ENCODE data around the gene DNAJC15.

The DNAJC15 gene

GRCh38 chr13:43146400-43146799, 123.0 kb downstream of the DNAJC15 start:
- H3K36me3 ChIP-seq (ENCODE audit: control insufficient read depth, low read depth, low read length), result no peaks in the 10 kb centered on the region
- peaks cover 10% of the 10 kb centered on the region for H3K4me1 ChIP-seq (ENCODE audit: control insufficient read depth, low read depth, low read length)
- H3K27ac ChIP-seq (ENCODE audit: low read length), result no peak overlapping the region
- H3K9me3 ChIP-seq (ENCODE audit: control insufficient read depth, low read depth, low read length), result no peaks in the 10 kb centered on the region
- no peaks in the 10 kb centered on the region for H3K27me3 ChIP-seq (ENCODE audit: control insufficient read depth, insufficient read depth, low read length)
- H3K4me3 ChIP-seq (ENCODE audit: low read length), result no peak overlapping the region
- H3K9ac ChIP-seq (ENCODE audit: low read length), result no peak overlapping the region

DNA sequence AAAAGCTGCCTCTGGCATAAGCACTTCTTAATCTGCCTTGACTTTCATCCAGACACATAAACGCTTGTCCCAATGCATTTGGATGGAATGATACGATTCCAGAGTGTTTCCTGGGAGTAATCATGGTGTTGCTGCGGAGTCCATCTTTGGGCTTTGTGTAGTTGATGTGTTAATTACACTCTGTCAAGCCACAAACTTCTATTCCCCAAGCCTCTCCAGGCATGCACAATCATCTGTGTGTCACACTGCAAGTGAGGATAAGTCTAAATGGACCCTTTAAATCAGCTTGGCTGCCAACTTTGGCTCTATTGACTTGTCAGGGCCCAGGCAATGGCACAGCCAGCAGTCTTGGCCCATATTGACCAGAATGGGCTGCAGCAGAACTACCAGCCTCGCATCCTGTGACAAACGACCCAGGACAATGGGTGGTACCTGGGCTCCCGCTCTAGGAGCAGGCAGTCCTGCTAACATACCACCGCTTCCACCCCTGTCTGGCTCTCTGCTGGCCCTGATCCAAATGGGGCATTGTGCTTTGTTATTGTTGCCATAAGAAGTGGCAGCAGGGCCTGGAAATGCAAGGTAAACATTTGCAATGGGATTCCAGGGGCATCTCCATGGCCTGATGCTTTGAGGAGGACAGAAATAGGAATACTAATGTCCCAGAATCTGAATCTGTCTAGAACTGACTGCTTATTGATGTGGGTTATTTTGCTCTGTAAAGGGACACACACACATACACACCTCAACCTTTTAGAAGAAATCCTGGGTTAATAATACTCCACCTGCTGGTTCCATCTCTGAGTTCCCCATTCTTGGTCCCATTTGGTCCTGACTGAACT, 127.2 kb downstream of the DNAJC15 start:
- no peaks in the 10 kb centered on the region for H3K36me3 ChIP-seq (ENCODE audit: control insufficient read depth, low read depth, low read length)
- no peaks in the 10 kb centered on the region for H3K4me1 ChIP-seq (ENCODE audit: control insufficient read depth, low read depth, low read length)
- no peak overlapping the region for H3K9ac ChIP-seq (ENCODE audit: low read length)
- H3K27ac ChIP-seq (ENCODE audit: low read length), result no peak overlapping the region
- H3K9me3 ChIP-seq (ENCODE audit: control insufficient read depth, low read depth, low read length), result no peaks in the 10 kb centered on the region
- H3K4me3 ChIP-seq (ENCODE audit: low read length), result no peak overlapping the region
- H3K27me3 ChIP-seq (ENCODE audit: control insufficient read depth, insufficient read depth, low read length), result no peaks in the 10 kb centered on the region

- H3K9me3 ChIP-seq (ENCODE audit: control insufficient read depth, low read depth, low read length), result no peaks in the 10 kb centered on the region
- no peak overlapping the region for H3K27ac ChIP-seq (ENCODE audit: low read length)
- H3K27me3 ChIP-seq (ENCODE audit: control insufficient read depth, insufficient read depth, low read length), result no peaks in the 10 kb centered on the region
- no peaks in the 10 kb centered on the region for H3K4me1 ChIP-seq (ENCODE audit: control insufficient read depth, low read depth, low read length)
- no peaks in the 10 kb centered on the region for H3K36me3 ChIP-seq (ENCODE audit: control insufficient read depth, low read depth, low read length)
- no peak overlapping the region for H3K9ac ChIP-seq (ENCODE audit: low read length)
- no peak overlapping the region for H3K4me3 ChIP-seq (ENCODE audit: low read length)
Measured at GRCh38 chr13:43153436-43154090, 130.2 kb downstream of the DNAJC15 start.

- H3K4me3 ChIP-seq (ENCODE audit: low read length), result no peak overlapping the region
- H3K9me3 ChIP-seq (ENCODE audit: control insufficient read depth, low read depth, low read length), result no peaks in the 10 kb centered on the region
- no peak overlapping the region for H3K9ac ChIP-seq (ENCODE audit: low read length)
- no peaks in the 10 kb centered on the region for H3K4me1 ChIP-seq (ENCODE audit: control insufficient read depth, low read depth, low read length)
- no peaks in the 10 kb centered on the region for H3K36me3 ChIP-seq (ENCODE audit: control insufficient read depth, low read depth, low read length)
- no peak overlapping the region for H3K27ac ChIP-seq (ENCODE audit: low read length)
- H3K27me3 ChIP-seq (ENCODE audit: control insufficient read depth, insufficient read depth, low read length), result no peaks in the 10 kb centered on the region
Measured at GRCh38 chr13:43154156-43154651, 130.8 kb downstream of the DNAJC15 start.

GRCh38 chr13:43154839-43155238, 131.5 kb downstream of the DNAJC15 start:
- no peak overlapping the region for H3K4me3 ChIP-seq (ENCODE audit: low read length)
- no peaks in the 10 kb centered on the region for H3K4me1 ChIP-seq (ENCODE audit: control insufficient read depth, low read depth, low read length)
- H3K27me3 ChIP-seq (ENCODE audit: control insufficient read depth, insufficient read depth, low read length), result no peaks in the 10 kb centered on the region
- H3K27ac ChIP-seq (ENCODE audit: low read length), result no peak overlapping the region
- H3K9me3 ChIP-seq (ENCODE audit: control insufficient read depth, low read depth, low read length), result no peaks in the 10 kb centered on the region
- no peak overlapping the region for H3K9ac ChIP-seq (ENCODE audit: low read length)
- no peaks in the 10 kb centered on the region for H3K36me3 ChIP-seq (ENCODE audit: control insufficient read depth, low read depth, low read length)

DNA sequence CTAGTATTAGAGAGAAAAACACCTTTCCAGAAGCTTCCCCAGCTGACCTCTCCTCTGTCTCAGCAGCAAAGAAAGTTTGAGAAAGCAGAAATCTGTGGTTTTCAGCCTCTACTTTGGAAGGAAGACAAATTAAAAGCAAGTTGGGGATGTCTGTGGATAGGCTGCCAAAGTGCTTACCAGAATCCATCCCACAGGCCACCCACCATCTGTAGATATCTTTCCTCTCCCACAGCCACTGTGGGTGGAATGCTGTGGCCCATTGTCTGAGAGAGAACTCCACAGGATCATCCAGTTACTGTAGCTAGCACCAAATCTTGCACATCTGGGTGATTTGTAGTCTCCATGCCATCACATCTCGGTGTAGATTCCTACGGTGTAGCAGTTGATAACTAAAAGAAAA, 133.5 kb downstream of the DNAJC15 start:
- Histone ChIP-seq H3K4me3 (ENCODE audit: low read length) (no peak overlapping the region), H3K9ac (ENCODE audit: low read length) (no peak overlapping the region), H3K27me3 (ENCODE audit: control insufficient read depth, insufficient read depth, low read length) (no peaks in the 10 kb centered on the region), H3K27ac (ENCODE audit: low read length) (no peak overlapping the region), H3K9me3 (ENCODE audit: control insufficient read depth, low read depth, low read length) (no peaks in the 10 kb centered on the region), H3K4me1 (ENCODE audit: control insufficient read depth, low read depth, low read length) (no peaks in the 10 kb centered on the region), H3K36me3 (ENCODE audit: control insufficient read depth, low read depth, low read length) (no peaks in the 10 kb centered on the region)

DNA sequence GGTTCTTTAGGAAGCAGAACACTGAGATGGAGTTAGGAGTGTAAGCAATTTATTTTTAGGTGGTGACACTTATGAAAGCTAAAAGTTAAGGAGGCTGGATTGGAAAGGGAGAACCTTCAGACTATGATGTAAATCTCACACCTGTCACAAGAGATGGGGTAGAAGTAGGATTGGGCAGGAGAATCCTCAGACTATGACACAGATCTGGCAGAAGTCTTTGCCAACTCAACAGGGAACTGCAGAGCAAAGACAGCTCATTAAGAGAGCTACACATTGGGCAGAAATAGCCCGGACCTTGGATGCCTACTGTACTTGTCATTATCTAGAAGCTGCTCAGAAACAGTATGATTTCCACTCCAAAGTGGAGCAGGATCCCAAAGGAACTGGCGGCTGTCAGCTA, 134.4 kb downstream of the DNAJC15 start:
- Histone ChIP-seq H3K36me3 (ENCODE audit: control insufficient read depth, low read depth, low read length) (no peaks in the 10 kb centered on the region), H3K4me1 (ENCODE audit: control insufficient read depth, low read depth, low read length) (no peaks in the 10 kb centered on the region), H3K4me3 (ENCODE audit: low read length) (no peak overlapping the region), H3K9ac (ENCODE audit: low read length) (no peak overlapping the region), H3K27me3 (ENCODE audit: control insufficient read depth, insufficient read depth, low read length) (no peaks in the 10 kb centered on the region), H3K9me3 (ENCODE audit: control insufficient read depth, low read depth, low read length) (no peaks in the 10 kb centered on the region), H3K27ac (ENCODE audit: low read length) (no peak overlapping the region)

GRCh38 chr13:43158516-43158915, 135.1 kb downstream of the DNAJC15 start:
- Histone ChIP-seq H3K9ac (ENCODE audit: low read length) (no peak overlapping the region), H3K4me1 (ENCODE audit: control insufficient read depth, low read depth, low read length) (no peaks in the 10 kb centered on the region), H3K27ac (ENCODE audit: low read length) (no peak overlapping the region), H3K36me3 (ENCODE audit: control insufficient read depth, low read depth, low read length) (no peaks in the 10 kb centered on the region), H3K4me3 (ENCODE audit: low read length) (no peak overlapping the region), H3K9me3 (ENCODE audit: control insufficient read depth, low read depth, low read length) (no peaks in the 10 kb centered on the region), H3K27me3 (ENCODE audit: control insufficient read depth, insufficient read depth, low read length) (no peaks in the 10 kb centered on the region)

DNA sequence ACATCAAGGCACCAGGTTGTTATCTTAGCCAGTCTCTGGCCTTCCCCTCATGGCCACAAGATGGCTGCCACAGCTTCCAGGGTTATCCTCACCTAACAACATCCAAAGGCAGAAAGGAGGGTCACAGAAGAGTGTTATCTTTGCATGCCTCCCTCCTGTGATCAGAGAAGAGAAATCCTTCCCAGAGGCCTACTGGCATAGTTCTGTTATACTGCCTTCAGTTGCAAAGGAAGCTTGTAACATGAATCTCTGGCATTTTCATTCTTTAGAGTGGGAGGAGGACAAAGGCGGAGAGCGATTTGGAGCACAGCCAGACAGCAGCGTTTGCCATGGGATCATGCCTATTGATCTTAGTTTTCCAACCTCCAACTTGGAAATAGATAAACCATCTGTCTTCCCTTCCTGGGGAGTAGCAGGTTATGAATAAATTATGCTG, 135.7 kb downstream of the DNAJC15 start:
- Histone ChIP-seq H3K27me3 (ENCODE audit: control insufficient read depth, insufficient read depth, low read length) (no peaks in the 10 kb centered on the region), H3K36me3 (ENCODE audit: control insufficient read depth, low read depth, low read length) (no peaks in the 10 kb centered on the region), H3K4me3 (ENCODE audit: low read length) (no peak overlapping the region), H3K27ac (ENCODE audit: low read length) (no peak overlapping the region), H3K9ac (ENCODE audit: low read length) (no peak overlapping the region), H3K4me1 (ENCODE audit: control insufficient read depth, low read depth, low read length) (no peaks in the 10 kb centered on the region), H3K9me3 (ENCODE audit: control insufficient read depth, low read depth, low read length) (no peaks in the 10 kb centered on the region)

Measured in iPS-18a (cell line).